Breast epithelium (tissue), 3 donors: Measurements from ENCODE around the gene NGDN.

Experiments used
- POLR2A ChIP-seq: fragments of 450-650 bp; IDR thresholded peaks from one replicate; pipeline ENCODE4 v1.6.1; 2016; ENCODE audit warnings: antibody characterized with exemption, mild to moderate bottlenecking, moderate library complexity
- POLR2AphosphoS5 ChIP-seq, 3 donors: sonication (generic); formaldehyde crosslinking; IDR thresholded peaks; one replicate each; pipeline ENCODE4 v1.6.1; 2017; ENCODE audit warnings: antibody characterized with exemption in 3 of 3
- TF ChIP-seq, protein P1 (sequence below), 3 donors: fragments of 450-650 bp; IDR thresholded peaks; one replicate each; pipeline ENCODE4 v1.5.1; 2016 to 2017; ENCODE audit warnings: antibody characterized with exemption in 3 of 3, mild to moderate bottlenecking in 3 of 3, moderate library complexity in 3 of 3

DNA sequence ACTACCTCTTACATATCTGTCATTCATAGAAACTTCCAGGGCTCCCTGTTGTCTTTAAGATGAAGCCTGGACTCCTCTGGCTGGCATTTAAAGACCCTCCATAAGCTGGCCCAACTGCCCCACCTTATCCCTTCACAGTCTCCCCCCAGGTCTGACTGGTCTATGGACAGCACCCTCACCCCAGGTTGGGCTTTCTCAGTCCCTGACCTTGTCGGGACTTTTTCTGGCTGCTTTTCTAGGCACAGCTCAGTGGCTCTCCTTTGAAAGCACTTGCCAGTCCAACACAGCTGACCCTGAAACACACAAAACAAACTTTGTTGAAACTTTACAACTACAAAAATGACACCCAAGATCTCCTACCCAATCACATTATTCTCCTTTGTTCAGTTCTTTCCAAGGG is 20.2 kb upstream of the NGDN start:
- no peak for TF ChIP-seq POLR2A
- TF ChIP-seq, protein P1, sequence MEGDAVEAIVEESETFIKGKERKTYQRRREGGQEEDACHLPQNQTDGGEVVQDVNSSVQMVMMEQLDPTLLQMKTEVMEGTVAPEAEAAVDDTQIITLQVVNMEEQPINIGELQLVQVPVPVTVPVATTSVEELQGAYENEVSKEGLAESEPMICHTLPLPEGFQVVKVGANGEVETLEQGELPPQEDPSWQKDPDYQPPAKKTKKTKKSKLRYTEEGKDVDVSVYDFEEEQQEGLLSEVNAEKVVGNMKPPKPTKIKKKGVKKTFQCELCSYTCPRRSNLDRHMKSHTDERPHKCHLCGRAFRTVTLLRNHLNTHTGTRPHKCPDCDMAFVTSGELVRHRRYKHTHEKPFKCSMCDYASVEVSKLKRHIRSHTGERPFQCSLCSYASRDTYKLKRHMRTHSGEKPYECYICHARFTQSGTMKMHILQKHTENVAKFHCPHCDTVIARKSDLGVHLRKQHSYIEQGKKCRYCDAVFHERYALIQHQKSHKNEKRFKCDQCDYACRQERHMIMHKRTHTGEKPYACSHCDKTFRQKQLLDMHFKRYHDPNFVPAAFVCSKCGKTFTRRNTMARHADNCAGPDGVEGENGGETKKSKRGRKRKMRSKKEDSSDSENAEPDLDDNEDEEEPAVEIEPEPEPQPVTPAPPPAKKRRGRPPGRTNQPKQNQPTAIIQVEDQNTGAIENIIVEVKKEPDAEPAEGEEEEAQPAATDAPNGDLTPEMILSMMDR (IDR thresholded peaks at IDR 0.05) = no peak
- no peak for TF ChIP-seq POLR2AphosphoS5 (IDR thresholded peaks at IDR 0.05)
